ENCODE results near the gene ZEB2. TPM values are rescaled to one million over a fixed set of nuclear protein-coding genes. Genes with fewer than 3 reads are reported as not detected.

ZEB2 gene
- total RNA-seq, 4 donors from 2014 or later, result 148 to 290 (median 218) TPM

DNA sequence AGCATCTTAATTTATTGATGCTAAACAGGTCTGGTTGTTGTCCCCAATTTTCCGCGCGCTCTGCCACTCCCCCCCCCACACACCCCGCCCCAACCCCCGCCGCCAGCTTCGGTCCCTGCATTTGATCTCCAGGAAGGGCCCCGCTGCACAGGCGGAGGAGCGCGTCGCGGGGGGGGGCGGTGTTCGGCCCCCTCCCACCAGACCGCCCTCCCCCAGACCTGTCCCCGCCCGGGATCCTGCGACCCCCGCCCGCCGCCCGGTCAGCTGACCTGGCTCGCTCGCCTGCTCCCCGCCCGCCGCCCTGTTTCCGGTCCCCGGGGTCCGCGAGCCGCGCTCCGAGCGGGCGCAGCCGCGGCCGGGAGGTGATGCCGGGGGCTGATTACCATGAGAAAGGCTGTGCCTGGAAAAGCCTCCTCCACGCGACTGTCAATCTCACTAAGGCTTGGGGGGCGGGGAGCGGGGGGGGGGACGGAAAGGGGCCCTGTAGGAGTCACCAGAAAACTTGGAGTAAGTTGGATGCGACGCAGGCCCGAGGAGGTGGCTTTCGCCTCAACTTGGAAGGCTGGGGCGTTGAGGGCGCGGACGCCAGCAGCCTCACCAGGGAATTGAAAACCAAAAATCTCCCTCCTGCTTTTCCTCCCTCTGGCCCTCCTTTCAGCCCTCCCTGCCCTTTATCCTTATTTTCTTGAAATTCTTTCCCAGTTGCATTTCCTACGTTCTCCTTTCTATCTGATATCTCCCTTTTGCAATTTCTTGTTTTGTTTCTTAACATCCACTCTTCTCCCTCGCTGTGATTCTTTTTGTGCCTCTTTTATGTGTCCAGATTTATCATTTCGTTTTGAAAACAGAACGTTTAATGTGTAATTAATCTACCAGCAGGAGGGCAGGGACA is 4.4 kb upstream of the ZEB2 start:
- Histone ChIP-seq H3K36me3 (no peaks in the 10 kb centered on the region), H3K4me3 (peak overlapping the region; percentile 45 to 70 (median 51)), H3K9me3 (no peaks in the 10 kb centered on the region), H3K4me1 (peaks cover 0 to 55% (median 5%) of the 10 kb centered on the region in 4 donors), H3K27ac (peak overlapping the region; percentile 80 to 100 (median 98)), H3K27me3 (no peaks in the 10 kb centered on the region)
- no peak for DNase-seq (ENCODE audit: low spot score in 2 of 2)
- WGBS, 2 donors, result 3 to 6% methylated on average over 17 to 31 of the region's 58 CpGs
- TF ChIP-seq, protein P1, sequence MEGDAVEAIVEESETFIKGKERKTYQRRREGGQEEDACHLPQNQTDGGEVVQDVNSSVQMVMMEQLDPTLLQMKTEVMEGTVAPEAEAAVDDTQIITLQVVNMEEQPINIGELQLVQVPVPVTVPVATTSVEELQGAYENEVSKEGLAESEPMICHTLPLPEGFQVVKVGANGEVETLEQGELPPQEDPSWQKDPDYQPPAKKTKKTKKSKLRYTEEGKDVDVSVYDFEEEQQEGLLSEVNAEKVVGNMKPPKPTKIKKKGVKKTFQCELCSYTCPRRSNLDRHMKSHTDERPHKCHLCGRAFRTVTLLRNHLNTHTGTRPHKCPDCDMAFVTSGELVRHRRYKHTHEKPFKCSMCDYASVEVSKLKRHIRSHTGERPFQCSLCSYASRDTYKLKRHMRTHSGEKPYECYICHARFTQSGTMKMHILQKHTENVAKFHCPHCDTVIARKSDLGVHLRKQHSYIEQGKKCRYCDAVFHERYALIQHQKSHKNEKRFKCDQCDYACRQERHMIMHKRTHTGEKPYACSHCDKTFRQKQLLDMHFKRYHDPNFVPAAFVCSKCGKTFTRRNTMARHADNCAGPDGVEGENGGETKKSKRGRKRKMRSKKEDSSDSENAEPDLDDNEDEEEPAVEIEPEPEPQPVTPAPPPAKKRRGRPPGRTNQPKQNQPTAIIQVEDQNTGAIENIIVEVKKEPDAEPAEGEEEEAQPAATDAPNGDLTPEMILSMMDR (IDR thresholded peaks at IDR 0.05), result no peak
- peak in 1 of 2 donors; percentile 75 for TF ChIP-seq EP300 (IDR thresholded peaks at IDR 0.05)
- TF ChIP-seq POLR2A (IDR thresholded peaks at IDR 0.05), result peak; percentile 45 to 46

DNA sequence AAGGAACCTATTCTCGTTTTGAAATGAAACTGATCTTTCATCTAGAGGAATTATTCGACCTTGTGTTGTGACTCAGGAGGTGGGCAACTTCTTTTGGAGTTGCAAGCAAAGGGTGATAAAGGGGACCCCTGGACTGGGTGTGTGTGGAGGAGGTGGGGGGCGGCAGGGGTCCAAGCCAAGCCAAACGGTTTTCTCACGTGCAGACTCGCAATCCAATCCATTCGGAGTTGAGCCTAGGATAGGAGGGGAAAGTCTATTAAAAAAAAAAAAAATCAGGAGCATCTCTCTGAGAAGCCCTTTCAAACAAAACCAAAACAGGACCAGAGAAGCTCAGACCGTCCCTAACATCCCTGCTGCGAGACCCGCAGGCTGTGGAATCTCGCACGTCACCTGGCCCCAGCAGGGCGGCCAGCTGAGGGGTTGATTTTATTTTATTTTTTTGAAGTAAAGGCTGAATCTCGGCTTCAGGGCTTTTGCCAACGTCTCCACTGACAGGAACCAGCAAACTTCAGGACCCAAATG is 3.7 kb upstream of the ZEB2 start:
- Histone ChIP-seq H3K4me1 (peaks cover 0 to 54% (median 3%) of the 10 kb centered on the region in 4 donors), H3K36me3 (no peaks in the 10 kb centered on the region), H3K4me3 (peak overlapping the region; percentile 45 to 70 (median 51)), H3K27me3 (no peaks in the 10 kb centered on the region), H3K9me3 (no peaks in the 10 kb centered on the region), H3K27ac (peak overlapping the region; percentile 80 to 100 (median 98))
- DNase-seq (ENCODE audit: low spot score in 2 of 2), result no peak
- no peak for TF ChIP-seq POLR2A (IDR thresholded peaks at IDR 0.05)
- TF ChIP-seq, protein P1 (IDR thresholded peaks at IDR 0.05), result no peak
- no peak for TF ChIP-seq EP300 (IDR thresholded peaks at IDR 0.05)
- WGBS, 2 donors, result 0 to 1% methylated on average over 15 of the region's 15 CpGs

GRCh38 chr2:144522897-144523595 is 3.1 kb upstream of the ZEB2 start:
- peaks cover 0 to 51% (median 3%) of the 10 kb centered on the region in 4 donors for H3K4me1 ChIP-seq
- peak overlapping the region; percentile 45 to 70 (median 51) for H3K4me3 ChIP-seq
- 7 to 8% methylated on average over 21 of the region's 21 CpGs for WGBS, 2 donors
- no peaks in the 10 kb centered on the region for H3K36me3 ChIP-seq
- DNase-seq (ENCODE audit: low spot score in 2 of 2), result no peak
- peak overlapping the region; percentile 80 to 100 (median 98) for H3K27ac ChIP-seq
- TF ChIP-seq POLR2A (IDR thresholded peaks at IDR 0.05) (no peak), EP300 (IDR thresholded peaks at IDR 0.05) (no peak)
- TF ChIP-seq, protein P1 (IDR thresholded peaks at IDR 0.05), result no peak
- no peaks in the 10 kb centered on the region for H3K9me3 ChIP-seq
- H3K27me3 ChIP-seq, result no peaks in the 10 kb centered on the region

GRCh38 chr2:144522176-144522896 is 2.4 kb upstream of the ZEB2 start:
- Histone ChIP-seq H3K36me3 (no peaks in the 10 kb centered on the region), H3K4me3 (peak overlapping the region; percentile 45 to 70 (median 51)), H3K27ac (peak overlapping the region; percentile 80 to 100 (median 98)), H3K27me3 (no peaks in the 10 kb centered on the region), H3K4me1 (peaks cover 0 to 44% (median 3%) of the 10 kb centered on the region in 4 donors), H3K9me3 (no peaks in the 10 kb centered on the region)
- no peak for DNase-seq (ENCODE audit: low spot score in 2 of 2)
- TF ChIP-seq EP300 (IDR thresholded peaks at IDR 0.05) (no peak), POLR2A (IDR thresholded peaks at IDR 0.05) (no peak)
- TF ChIP-seq, protein P1 (IDR thresholded peaks at IDR 0.05), result no peak
- 12 to 21% methylated on average over 8 of the region's 8 CpGs for WGBS, 2 donors
